Measurements from ENCODE around the gene RECQL5.

- TF ChIP-seq POLR2AphosphoS5 (IDR thresholded peaks at IDR 0.05): no peak
- no peak for TF ChIP-seq CTCF (IDR thresholded peaks at IDR 0.05 in 8 of 11, conservative IDR thresholded peaks at IDR 0.05 in 3 of 11)
- no peak for TF ChIP-seq POLR2A (IDR thresholded peaks at IDR 0.05)
Observed at GRCh38 chr17:75695141-75695829, 28.3 kb upstream of the RECQL5 start.
